Stimulated activated CD8-positive, alpha-beta memory T cell treated with anti-CD3 and anti-CD28 coated beads, Interleukin-12 subunit alpha, Interleukin-12 subunit beta, amount 100 ng/mL, for 24 hours (primary cell): ENCODE results near the gene VASH1.
"Not testable (repeated sequence)": the region's sequence is repeated elsewhere in the genome, so short reads cannot be mapped to it uniquely, and the experiment has no call there.

ENCODE experiments used
- DNase-seq: peaks from one replicate; pipeline ENCODE4 v3.0.0-alpha.2; 2020; ENCODE audit errors: extremely low read depth

Gene VASH1

DNA sequence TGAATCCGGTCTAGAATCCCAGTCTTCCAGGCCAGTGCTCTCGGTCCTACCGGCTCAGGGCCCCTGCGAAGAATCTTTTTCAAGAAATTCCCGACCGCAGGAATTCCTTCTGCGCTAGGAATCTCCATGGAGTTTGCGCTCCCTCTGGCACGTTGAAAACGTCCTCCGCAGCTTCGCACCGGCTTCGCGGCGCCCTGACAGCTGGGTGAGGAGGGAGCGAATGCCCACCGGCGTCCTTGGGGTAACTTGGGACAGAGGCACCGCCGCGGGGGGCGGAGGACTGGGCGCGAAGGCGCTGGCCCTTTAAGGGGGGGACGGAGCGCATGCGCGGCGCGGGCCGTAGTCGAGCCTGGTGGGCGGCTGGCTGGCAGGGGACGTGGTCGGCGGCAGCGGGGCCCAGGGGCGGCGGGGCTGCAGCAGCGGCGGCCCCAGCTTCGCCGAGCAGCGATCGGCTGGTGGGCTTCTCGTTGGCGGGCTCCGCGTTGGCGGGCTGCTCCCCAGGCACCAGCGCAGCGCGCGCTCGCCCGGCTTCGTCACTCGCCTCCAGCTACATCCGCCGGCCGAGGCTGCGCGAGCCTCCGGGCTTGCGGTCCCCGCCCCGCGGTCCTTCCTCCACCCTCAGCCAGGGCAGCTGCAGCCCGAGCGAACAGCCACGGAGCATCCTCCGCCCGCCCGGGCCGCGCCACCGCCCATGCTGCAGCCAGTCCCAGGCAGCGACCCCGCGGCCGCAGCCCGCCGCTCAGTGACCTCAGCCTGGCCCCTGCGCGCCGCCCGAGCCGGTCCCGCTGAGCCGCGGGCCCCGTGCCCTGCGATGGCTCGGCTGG is at the start of gene VASH1:
TSS of gene VASH1 (plus strand) at position 333 of the 824 bp plus-strand sequence. CDS start 1,354 bp downstream, outside the sequence.
- DNase-seq, result no peak

- no peak for DNase-seq
These were observed 48.1 kb upstream of the VASH1 start for GRCh38 chr14:76713121-76713520.

DNA sequence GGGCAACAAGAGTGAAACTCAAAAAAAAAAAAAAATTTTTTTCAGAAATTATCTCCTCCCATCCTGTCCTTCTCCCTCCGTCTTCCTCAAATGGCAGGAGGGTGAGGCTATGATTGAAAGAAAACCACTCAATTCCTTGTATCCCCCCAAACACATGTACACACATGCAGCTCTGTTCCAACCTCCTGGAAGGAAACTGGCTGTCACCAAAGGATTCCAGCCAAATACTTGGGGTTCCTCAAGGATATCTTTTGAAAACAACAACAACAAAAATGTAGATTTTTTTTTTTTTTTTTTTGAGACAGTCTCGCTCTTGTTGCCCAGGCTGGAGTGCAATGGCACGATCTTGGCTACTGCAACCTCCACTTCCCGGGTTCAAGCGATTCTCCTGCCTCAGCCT is 46.8 kb upstream of the VASH1 start:
- DNase-seq, result no peak

DNA sequence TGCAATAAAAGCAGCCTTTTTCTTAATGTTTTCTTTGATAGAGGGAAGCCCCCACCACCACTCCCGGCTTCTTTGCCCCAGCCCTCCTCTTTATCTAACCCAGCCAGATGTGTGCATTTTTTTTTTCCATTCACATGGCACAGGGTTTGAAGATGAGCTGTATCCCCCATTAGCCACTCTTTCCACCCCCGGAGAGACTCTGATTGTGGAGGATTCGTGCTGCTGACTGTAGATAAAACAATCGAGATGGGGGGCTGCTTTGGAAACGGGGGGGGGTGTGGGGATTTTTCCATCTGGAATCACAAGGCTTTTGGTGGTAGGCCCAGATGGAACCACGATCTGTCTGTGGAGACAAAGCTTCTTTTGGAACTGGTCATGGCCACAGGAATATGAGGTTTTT is 46.2 kb upstream of the VASH1 start:
- no peak for DNase-seq

GRCh38 chr14:76715511-76716081 is 45.7 kb upstream of the VASH1 start:
- no peak for DNase-seq

GRCh38 chr14:76716285-76716684 is 45.0 kb upstream of the VASH1 start:
- DNase-seq, result no peak

DNA sequence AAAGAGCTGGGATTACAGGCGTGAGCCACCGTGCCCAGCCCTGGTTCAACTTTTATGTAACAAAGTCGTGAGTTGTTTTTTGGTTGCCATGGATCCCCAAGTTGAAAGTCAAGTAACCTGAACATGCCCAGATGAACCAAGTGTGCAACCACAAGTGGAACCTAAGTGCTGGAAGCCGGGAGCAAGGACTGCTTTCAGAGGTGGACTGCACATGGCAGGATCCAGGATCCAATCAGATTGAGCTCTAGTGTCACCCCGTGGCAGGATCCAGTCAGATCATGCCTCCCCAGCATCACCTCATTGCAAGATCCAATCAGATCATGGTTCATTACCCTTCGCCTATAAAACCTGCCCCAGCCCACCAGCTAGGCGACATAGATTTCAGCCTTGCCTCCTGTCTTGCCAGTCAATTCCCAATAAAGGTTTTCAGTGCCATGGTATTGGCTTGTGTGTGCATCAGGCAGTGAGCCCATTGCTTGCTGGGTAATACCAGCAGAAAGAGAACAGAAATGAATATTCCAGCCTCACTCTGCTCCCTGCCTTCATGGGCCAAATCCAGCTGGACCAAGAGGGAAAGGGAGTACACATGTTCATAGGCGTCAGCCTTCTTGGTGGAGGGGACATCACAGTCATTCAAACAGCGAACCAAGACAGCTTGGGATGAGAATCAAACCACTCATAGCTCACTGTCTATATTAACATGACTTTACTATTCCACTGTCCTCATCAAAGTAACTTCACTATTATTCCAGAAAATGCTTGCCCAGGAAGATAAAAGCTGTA is 43.6 kb upstream of the VASH1 start:
- no peak for DNase-seq

DNA sequence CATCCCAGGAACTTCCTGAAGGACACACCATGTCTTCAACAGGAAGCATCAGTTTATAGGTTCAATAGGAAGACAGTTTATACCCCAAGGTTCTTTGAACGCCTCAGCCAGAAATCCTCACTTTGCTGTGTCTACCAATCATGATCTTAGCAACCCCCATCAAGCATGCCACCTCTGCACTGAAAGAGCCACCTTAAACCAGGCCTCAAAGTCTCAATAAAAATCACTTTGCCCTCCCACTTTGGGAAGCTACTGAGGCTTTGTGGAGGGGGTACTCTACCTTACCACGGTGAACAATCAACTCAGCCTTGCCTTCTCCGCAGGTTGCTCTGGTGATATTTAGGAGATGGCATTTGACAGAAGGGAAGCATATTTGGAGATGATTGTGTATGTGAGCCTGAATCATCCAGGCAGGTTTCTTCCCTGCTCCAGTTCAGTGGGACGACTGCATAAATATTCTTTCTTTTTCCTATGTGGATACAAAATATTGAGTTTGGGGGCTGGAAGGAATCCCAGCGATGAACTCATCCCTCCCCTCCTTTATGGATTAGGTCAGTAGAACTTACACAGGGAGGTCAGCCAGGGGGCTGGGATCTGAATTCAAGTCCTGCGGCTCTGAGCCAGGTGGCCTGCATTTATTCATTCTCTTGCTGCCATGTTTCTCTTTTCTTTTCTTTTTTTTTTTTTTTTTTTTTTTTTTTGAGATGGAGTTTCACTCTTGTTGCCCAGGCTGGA is 42.8 kb upstream of the VASH1 start:
- DNase-seq, result no peak

- DNase-seq, result no peak
These were observed 41.6 kb upstream of the VASH1 start for GRCh38 chr14:76719666-76720065.

DNA sequence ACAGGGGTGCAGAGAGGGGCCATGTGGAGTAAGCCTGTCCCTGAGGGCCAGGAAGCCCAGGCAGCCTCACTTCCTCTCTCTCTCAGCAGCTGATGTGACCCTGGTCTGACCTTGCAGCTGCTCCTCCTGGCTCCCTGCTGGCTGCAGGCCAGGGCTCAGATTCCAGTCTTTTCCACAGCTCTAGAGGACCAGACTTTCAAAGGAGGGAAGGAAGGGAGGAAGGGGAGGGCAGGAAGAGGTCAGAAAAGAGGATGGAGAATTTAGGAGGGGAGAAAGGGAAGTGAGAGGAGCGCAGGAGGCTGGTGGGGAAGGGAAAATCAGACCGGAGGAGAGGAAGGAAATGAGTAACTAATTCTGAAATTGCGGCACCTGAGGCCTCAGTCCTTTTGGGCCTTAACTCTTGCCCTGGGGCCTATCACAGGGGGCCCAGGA is 40.9 kb upstream of the VASH1 start:
- no peak for DNase-seq

DNA sequence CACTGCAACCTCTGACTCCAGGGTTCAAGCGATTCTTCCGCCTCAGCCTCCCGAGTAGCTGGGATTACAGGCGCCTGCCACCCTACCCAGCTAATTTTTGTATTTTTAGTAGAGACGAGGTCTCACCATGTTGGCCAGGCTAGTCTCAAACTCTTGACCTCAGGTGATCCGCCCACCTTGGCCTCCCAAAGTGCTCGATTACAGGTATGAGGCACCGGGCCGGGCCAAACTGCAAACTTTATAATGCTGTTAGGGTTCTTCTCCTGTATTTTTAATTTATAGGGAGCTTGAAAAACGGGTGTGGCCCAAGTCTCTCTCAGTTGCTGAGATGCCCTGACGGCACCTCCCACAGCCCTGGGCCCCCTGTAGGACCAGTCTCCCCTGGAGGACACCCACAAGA is 39.8 kb upstream of the VASH1 start:
- not testable (repeated sequence) for DNase-seq

GRCh38 chr14:76724651-76725550 is 36.4 kb upstream of the VASH1 start:
- no peak for DNase-seq

- no peak for DNase-seq
These were observed 34.7 kb upstream of the VASH1 start for GRCh38 chr14:76726551-76726970.

DNA sequence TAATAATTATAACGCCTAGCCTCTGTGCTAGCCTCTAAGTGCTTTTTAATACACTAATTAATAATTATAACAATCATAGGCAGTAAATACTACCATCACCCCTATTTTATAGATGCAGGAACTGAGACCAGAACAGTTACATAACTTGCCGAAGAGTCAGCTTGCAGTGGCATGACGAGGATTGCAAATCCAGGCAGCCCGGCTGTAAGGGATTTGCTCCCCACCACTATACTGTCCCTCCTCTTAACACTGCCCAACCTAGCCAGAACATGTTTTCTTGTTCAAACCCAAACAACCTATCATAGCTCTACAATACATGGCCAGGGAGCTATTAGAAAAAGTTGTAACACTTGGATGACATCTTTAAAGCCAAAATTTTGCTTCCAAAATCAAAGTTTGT is 33.9 kb upstream of the VASH1 start:
- no peak for DNase-seq

- DNase-seq, result no peak
These were observed 33.4 kb upstream of the VASH1 start for GRCh38 chr14:76727901-76728300.

GRCh38 chr14:76729258-76729657 is 32.0 kb upstream of the VASH1 start:
- no peak for DNase-seq

GRCh38 chr14:76729953-76730505 is 31.2 kb upstream of the VASH1 start:
- no peak for DNase-seq

- not testable (repeated sequence) for DNase-seq
These were observed 26.8 kb upstream of the VASH1 start for GRCh38 chr14:76734501-76734900.

DNA sequence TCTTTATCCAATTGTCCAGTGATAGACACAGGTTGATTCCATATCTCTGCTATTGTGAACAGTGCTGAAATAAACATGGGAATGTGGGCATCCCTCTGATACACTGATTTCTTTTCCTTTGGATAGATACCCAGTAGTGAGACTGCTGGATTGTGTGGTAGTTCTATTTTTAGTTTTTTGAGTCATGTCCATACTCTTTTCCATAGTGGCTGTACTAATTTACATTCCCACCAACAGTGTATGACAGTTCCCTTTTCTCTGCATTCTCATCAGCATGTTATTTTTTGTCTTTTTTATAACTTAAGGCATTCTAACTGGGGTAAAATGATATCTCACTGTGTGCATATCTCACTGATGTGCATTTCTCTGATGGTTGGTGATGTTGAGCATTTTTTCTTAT is 24.8 kb upstream of the VASH1 start:
- no peak for DNase-seq

- DNase-seq, result no peak
These were observed 20.2 kb upstream of the VASH1 start for GRCh38 chr14:76741074-76741473.

DNA sequence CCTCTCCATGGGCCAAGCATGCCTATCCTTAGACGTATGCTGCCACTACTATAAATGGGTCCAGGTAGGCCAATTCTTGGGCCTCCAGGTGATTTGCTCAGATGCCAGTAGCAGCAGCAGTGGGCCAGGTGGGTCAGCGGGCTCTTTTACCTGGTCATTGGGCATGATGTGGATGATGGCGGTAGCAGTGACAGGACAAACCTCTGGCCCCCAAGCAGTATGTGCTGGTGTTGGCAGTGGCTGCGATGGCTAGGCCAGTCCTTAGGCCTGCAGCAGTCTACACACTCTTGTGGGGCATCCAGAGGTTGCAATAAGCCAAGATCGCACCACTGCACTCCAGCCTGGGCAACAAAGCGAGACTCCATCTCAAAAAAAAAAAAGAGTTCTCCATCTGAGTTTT is 19.1 kb upstream of the VASH1 start:
- DNase-seq, result no peak
